ENCODE data around the gene SPC24. TPM values are rescaled to one million over a fixed set of nuclear protein-coding genes. Genes with fewer than 3 reads are reported as not detected.

The SPC24 gene
- total RNA-seq, 1 experiment from 2014 or later, result 50.6 TPM

GRCh38 chr19:11200931-11201330 lies 45.3 kb upstream of the SPC24 start:
- CTCF ChIA-PET, result no interaction called here
- Histone ChIP-seq H3K27ac (ENCODE audit: low read length) (no peak overlapping the region), H3K4me3 (ENCODE audit: low read depth in 2 of 2, low read length in 2 of 2) (no peak overlapping the region), H3K27me3 (ENCODE audit: control insufficient read depth, insufficient read depth, low read length) (no peaks in the 10 kb centered on the region), H3K4me1 (ENCODE audit: control insufficient read depth, insufficient read depth, low read length) (peaks cover 19% of the 10 kb centered on the region), H3K36me3 (ENCODE audit: control insufficient read depth, insufficient read depth, low read length) (no peaks in the 10 kb centered on the region), H3K9me3 (ENCODE audit: control insufficient read depth, insufficient read depth, low read depth, low read length) (no peaks in the 10 kb centered on the region)
- intact Hi-C loops (cut with micrococcal nuclease; ENCODE audit: unreplicated experiment), result loop anchor here (5.0 kb wide), 1 partner anchor 64 kb away; no protein-coding TSS in a partner anchor
- POLR2A ChIA-PET, result no interaction called here
- no TSS peak for BruUV-seq (replicated peaks)
- no peak for DNase-seq (ENCODE audit: low read depth, low spot score)
- no peak for ATAC-seq
- TF ChIP-seq, protein P1, sequence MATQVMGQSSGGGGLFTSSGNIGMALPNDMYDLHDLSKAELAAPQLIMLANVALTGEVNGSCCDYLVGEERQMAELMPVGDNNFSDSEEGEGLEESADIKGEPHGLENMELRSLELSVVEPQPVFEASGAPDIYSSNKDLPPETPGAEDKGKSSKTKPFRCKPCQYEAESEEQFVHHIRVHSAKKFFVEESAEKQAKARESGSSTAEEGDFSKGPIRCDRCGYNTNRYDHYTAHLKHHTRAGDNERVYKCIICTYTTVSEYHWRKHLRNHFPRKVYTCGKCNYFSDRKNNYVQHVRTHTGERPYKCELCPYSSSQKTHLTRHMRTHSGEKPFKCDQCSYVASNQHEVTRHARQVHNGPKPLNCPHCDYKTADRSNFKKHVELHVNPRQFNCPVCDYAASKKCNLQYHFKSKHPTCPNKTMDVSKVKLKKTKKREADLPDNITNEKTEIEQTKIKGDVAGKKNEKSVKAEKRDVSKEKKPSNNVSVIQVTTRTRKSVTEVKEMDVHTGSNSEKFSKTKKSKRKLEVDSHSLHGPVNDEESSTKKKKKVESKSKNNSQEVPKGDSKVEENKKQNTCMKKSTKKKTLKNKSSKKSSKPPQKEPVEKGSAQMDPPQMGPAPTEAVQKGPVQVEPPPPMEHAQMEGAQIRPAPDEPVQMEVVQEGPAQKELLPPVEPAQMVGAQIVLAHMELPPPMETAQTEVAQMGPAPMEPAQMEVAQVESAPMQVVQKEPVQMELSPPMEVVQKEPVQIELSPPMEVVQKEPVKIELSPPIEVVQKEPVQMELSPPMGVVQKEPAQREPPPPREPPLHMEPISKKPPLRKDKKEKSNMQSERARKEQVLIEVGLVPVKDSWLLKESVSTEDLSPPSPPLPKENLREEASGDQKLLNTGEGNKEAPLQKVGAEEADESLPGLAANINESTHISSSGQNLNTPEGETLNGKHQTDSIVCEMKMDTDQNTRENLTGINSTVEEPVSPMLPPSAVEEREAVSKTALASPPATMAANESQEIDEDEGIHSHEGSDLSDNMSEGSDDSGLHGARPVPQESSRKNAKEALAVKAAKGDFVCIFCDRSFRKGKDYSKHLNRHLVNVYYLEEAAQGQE (IDR thresholded peaks at IDR 0.05; ENCODE audit: insufficient read depth in 1 of 2, low read depth in 2 of 2, low read length in 1 of 2), result no peak
- TF ChIP-seq, protein P2, sequence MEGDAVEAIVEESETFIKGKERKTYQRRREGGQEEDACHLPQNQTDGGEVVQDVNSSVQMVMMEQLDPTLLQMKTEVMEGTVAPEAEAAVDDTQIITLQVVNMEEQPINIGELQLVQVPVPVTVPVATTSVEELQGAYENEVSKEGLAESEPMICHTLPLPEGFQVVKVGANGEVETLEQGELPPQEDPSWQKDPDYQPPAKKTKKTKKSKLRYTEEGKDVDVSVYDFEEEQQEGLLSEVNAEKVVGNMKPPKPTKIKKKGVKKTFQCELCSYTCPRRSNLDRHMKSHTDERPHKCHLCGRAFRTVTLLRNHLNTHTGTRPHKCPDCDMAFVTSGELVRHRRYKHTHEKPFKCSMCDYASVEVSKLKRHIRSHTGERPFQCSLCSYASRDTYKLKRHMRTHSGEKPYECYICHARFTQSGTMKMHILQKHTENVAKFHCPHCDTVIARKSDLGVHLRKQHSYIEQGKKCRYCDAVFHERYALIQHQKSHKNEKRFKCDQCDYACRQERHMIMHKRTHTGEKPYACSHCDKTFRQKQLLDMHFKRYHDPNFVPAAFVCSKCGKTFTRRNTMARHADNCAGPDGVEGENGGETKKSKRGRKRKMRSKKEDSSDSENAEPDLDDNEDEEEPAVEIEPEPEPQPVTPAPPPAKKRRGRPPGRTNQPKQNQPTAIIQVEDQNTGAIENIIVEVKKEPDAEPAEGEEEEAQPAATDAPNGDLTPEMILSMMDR (IDR thresholded peaks at IDR 0.05), result no peak
- TF ChIP-seq TCF7L2 (IDR thresholded peaks at IDR 0.05; ENCODE audit: low read depth, low read length) (no peak), SIN3A (IDR thresholded peaks at IDR 0.05; ENCODE audit: borderline replicate concordance, insufficient read depth, low read depth, low read length) (no peak), POLR2AphosphoS5 (IDR thresholded peaks at IDR 0.05; ENCODE audit: low read depth, low read length) (no peak)
- in situ Hi-C loops (cut with HindIII; ENCODE audit: low pct_unique_long_range_greater_than_20kb, low sequenced_read_pairs), result no loop called here

DNA sequence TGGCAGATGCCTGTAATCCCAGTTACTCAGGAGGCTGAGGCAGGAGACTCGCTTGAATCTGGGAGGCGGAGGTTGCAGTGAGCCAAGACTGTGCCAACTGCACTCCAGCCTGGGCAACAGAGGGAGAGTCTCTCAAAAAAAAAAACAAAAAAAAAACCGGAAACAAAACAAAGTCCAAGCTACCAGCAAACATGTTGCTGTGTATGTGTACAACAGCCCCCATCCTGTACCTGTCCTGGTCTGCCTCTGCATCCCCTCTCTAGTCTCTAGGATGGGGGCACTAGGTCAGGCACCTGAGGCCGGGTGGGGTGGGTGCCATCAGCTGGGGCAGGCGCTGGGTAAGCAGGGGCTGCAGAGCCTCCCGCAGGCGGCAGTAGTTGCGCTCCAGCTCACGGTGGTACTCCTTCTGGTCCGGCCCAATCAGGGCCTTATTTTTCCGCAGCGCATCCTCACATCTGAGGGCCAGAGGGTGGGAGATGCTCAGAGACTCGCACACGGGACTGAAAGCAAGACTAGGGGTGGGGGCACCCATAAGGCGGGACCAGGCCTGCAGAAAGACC lies 44.5 kb upstream of the SPC24 start:
- Histone ChIP-seq H3K9me3 (ENCODE audit: control insufficient read depth, insufficient read depth, low read depth, low read length) (no peaks in the 10 kb centered on the region), H3K27ac (ENCODE audit: low read length) (no peak overlapping the region), H3K4me1 (ENCODE audit: control insufficient read depth, insufficient read depth, low read length) (peaks cover 26% of the 10 kb centered on the region), H3K36me3 (ENCODE audit: control insufficient read depth, insufficient read depth, low read length) (no peaks in the 10 kb centered on the region), H3K27me3 (ENCODE audit: control insufficient read depth, insufficient read depth, low read length) (no peaks in the 10 kb centered on the region), H3K4me3 (ENCODE audit: low read depth in 2 of 2, low read length in 2 of 2) (no peak overlapping the region)
- TF ChIP-seq TCF7L2 (IDR thresholded peaks at IDR 0.05; ENCODE audit: low read depth, low read length), result no peak
- TF ChIP-seq POLR2AphosphoS5 (IDR thresholded peaks at IDR 0.05; ENCODE audit: low read depth, low read length), result no peak
- TF ChIP-seq, protein P1 (IDR thresholded peaks at IDR 0.05; ENCODE audit: insufficient read depth in 1 of 2, low read depth in 2 of 2, low read length in 1 of 2), result no peak
- TF ChIP-seq, protein P2 (IDR thresholded peaks at IDR 0.05), result no peak
- ChIA-PET POLR2A (no interaction called here), CTCF (no interaction called here)
- BruUV-seq (replicated peaks), result no TSS peak
- no peak for DNase-seq (ENCODE audit: low read depth, low spot score)
- intact Hi-C loops (cut with micrococcal nuclease; ENCODE audit: unreplicated experiment) (loop anchor here (5.0 kb wide), 1 partner anchor 63 kb away; no protein-coding TSS in a partner anchor), in situ Hi-C loops (cut with HindIII; ENCODE audit: low pct_unique_long_range_greater_than_20kb, low sequenced_read_pairs) (no loop called here)
- no peak for ATAC-seq

All from Panc1 (cell line).